ENCODE measurements around the gene STAT3.

Gene STAT3

GRCh38 chr17:42346481-42346880 is 41.8 kb downstream of the STAT3 start:
- Histone ChIP-seq H3K4me3 (replicated peaks; ENCODE audit: insufficient read depth, low read length) (no peak overlapping the region), H3K27ac (replicated peaks) (no peak overlapping the region), H3K27me3 (ENCODE audit: insufficient read depth, poor library complexity, severe bottlenecking) (no peaks in the 10 kb centered on the region)
- TF ChIP-seq GABPA (IDR thresholded peaks at IDR 0.05; ENCODE audit: low read depth) (no peak), POLR2AphosphoS5 (IDR thresholded peaks at IDR 0.05; ENCODE audit: low read depth) (no peak), REST (IDR thresholded peaks at IDR 0.05; ENCODE audit: insufficient replicate concordance, low read depth) (no peak), SPI1 (IDR thresholded peaks at IDR 0.05; ENCODE audit: borderline replicate concordance, low read depth) (no peak)
- TF ChIP-seq, protein P1, sequence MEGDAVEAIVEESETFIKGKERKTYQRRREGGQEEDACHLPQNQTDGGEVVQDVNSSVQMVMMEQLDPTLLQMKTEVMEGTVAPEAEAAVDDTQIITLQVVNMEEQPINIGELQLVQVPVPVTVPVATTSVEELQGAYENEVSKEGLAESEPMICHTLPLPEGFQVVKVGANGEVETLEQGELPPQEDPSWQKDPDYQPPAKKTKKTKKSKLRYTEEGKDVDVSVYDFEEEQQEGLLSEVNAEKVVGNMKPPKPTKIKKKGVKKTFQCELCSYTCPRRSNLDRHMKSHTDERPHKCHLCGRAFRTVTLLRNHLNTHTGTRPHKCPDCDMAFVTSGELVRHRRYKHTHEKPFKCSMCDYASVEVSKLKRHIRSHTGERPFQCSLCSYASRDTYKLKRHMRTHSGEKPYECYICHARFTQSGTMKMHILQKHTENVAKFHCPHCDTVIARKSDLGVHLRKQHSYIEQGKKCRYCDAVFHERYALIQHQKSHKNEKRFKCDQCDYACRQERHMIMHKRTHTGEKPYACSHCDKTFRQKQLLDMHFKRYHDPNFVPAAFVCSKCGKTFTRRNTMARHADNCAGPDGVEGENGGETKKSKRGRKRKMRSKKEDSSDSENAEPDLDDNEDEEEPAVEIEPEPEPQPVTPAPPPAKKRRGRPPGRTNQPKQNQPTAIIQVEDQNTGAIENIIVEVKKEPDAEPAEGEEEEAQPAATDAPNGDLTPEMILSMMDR (IDR thresholded peaks at IDR 0.05; ENCODE audit: insufficient read depth, low read length), result no peak
- DNase-seq (ENCODE audit: low read depth in 1 of 2, low spot score in 1 of 2), result no peak

GRCh38 chr17:42345396-42346073 is 42.7 kb downstream of the STAT3 start:
- Histone ChIP-seq H3K27ac (replicated peaks) (no peak overlapping the region), H3K27me3 (ENCODE audit: insufficient read depth, poor library complexity, severe bottlenecking) (no peaks in the 10 kb centered on the region), H3K4me3 (replicated peaks; ENCODE audit: insufficient read depth, low read length) (no peak overlapping the region)
- no peak for DNase-seq (ENCODE audit: low read depth in 1 of 2, low spot score in 1 of 2)
- TF ChIP-seq REST (IDR thresholded peaks at IDR 0.05; ENCODE audit: insufficient replicate concordance, low read depth), result no peak
- TF ChIP-seq, protein P1 (IDR thresholded peaks at IDR 0.05; ENCODE audit: insufficient read depth, low read length), result no peak
- TF ChIP-seq SPI1 (IDR thresholded peaks at IDR 0.05; ENCODE audit: borderline replicate concordance, low read depth), result no peak
- TF ChIP-seq POLR2AphosphoS5 (IDR thresholded peaks at IDR 0.05; ENCODE audit: low read depth), result no peak
- no peak for TF ChIP-seq GABPA (IDR thresholded peaks at IDR 0.05; ENCODE audit: low read depth)

- Histone ChIP-seq H3K27me3 (ENCODE audit: insufficient read depth, poor library complexity, severe bottlenecking) (no peaks in the 10 kb centered on the region), H3K27ac (replicated peaks) (peak overlapping the region; percentile 29), H3K4me3 (replicated peaks; ENCODE audit: insufficient read depth, low read length) (no peak overlapping the region)
- DNase-seq (ENCODE audit: low read depth in 1 of 2, low spot score in 1 of 2), result peak; percentile 23 to 54
- TF ChIP-seq POLR2AphosphoS5 (IDR thresholded peaks at IDR 0.05; ENCODE audit: low read depth), result no peak
Measured at GRCh38 chr17:42342242-42343008, 45.8 kb downstream of the STAT3 start.

DNA sequence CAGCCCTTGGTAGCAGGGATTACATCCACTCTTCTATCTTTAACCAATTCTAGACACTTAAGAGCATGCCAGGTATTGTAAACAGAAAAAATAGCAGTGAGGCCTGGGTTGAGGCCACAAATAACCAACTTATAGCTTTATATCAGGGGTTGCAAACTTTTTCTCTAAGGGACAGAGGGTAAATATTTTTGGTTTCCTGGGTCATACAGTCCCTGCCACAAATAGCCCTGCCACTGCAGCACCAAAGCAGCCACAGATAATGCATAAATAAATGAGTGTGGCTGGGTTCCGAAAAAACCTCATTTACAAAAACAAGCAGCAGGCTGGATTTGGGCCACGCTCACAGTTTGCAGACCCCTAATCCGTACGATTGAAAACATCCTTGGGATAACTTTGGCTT is 46.7 kb downstream of the STAT3 start:
- H3K4me3 ChIP-seq (replicated peaks; ENCODE audit: insufficient read depth, low read length), result no peak overlapping the region
- no peak for DNase-seq (ENCODE audit: low read depth in 1 of 2, low spot score in 1 of 2)
- TF ChIP-seq POLR2AphosphoS5 (IDR thresholded peaks at IDR 0.05; ENCODE audit: low read depth) (no peak), GABPA (IDR thresholded peaks at IDR 0.05; ENCODE audit: low read depth) (no peak), SPI1 (IDR thresholded peaks at IDR 0.05; ENCODE audit: borderline replicate concordance, low read depth) (no peak), REST (IDR thresholded peaks at IDR 0.05; ENCODE audit: insufficient replicate concordance, low read depth) (no peak)
- TF ChIP-seq, protein P1 (IDR thresholded peaks at IDR 0.05; ENCODE audit: insufficient read depth, low read length), result no peak
- no peak overlapping the region for H3K27ac ChIP-seq (replicated peaks)
- no peaks in the 10 kb centered on the region for H3K27me3 ChIP-seq (ENCODE audit: insufficient read depth, poor library complexity, severe bottlenecking)
